Transverse colon (tissue), 4 donors: ENCODE data around the gene CLMN. TPM values are rescaled to one million over a fixed set of nuclear protein-coding genes. Genes with fewer than 3 reads are reported as not detected.

ENCODE experiments used
- DNase-seq: peaks from one replicate; pipeline ENCODE4 v3.0.0-alpha.2; 2019
- H3K27ac ChIP-seq, 4 donors: fragments of 200-600 bp; sonication (generic); 2 replicates each; pipeline ENCODE4 v1.5.1; 2016 to 2018; ENCODE audit warnings: inconsistent platforms in 4 of 4
- H3K27me3 ChIP-seq: fragments of 200-600 bp; sonication (generic); 2 replicates; pipeline ENCODE4 v1.5.1; 2017; ENCODE audit warnings: inconsistent platforms
- H3K36me3 ChIP-seq, 4 donors: fragments of 200-600 bp; sonication (generic); 2 replicates each; pipeline ENCODE4 v1.5.1; 2017 to 2019; ENCODE audit warnings: inconsistent platforms in 4 of 4
- H3K4me1 ChIP-seq, 4 donors: fragments of 200-600 bp; sonication (generic); 2 replicates each; pipeline ENCODE4 v1.5.1; 2017 to 2020; ENCODE audit warnings: inconsistent platforms in 4 of 4
- H3K4me3 ChIP-seq, 4 donors: fragments of 200-600 bp; sonication (generic); 1 replicate in 1 of 4; 2 replicates in 3 of 4; pipeline versions ENCODE4 v1.5.1 to v1.6.1; 2017 to 2019; ENCODE audit warnings: inconsistent platforms in 4 of 4
- H3K9me3 ChIP-seq, 2 donors: fragments of 200-600 bp; sonication (generic); 2 replicates each; pipeline ENCODE4 v1.5.1; 2017 to 2019; ENCODE audit warnings: inconsistent platforms in 2 of 2
- EP300 ChIP-seq: sonication (generic); formaldehyde crosslinking; IDR thresholded peaks from one replicate; pipeline ENCODE4 v1.6.1; 2017; ENCODE audit warnings: antibody characterized with exemption, low read depth
- POLR2A ChIP-seq: fragments of 450-650 bp; IDR thresholded peaks from one replicate; pipeline ENCODE4 v1.6.1; 2016; ENCODE audit warnings: antibody characterized with exemption, mild to moderate bottlenecking, moderate library complexity
- POLR2AphosphoS5 ChIP-seq, 3 donors: sonication (generic); formaldehyde crosslinking; IDR thresholded peaks; one replicate each; pipeline ENCODE4 v1.6.1; 2016; ENCODE audit warnings: antibody characterized with exemption in 3 of 3
- WGBS, 2 donors: methylation state at CpG; one replicate each; pipeline ENCODE4 v1.1.5; 2018; ENCODE audit warnings: low coverage in 1 of 2; 5-methylcytosine and 5-hydroxymethylcytosine counted together
- in situ Hi-C, 4 donors: fragments of 200-750 bp; cut with MboI; loops; one replicate each; pipeline versions ENCODE4 v1.15.0 to v1.15.1; 2017; ENCODE audit warnings: low sequenced_read_pairs in 3 of 4, low pct_ligation_motif_present in 1 of 4, low pct_unique_long_range_greater_than_20kb in 1 of 4
- intact Hi-C: fragments of 100-400 bp; cut with DNase I; formaldehyde crosslinking; loops from one replicate; pipeline ENCODE4 v1.15.1; 2023; ENCODE audit warnings: low total_unique reads
- total RNA-seq, 4 donors: library from RNA; depleted of rRNA; stranded (reverse); fragments of >200 nt; gene quantifications; one replicate each; pipeline ENCODE4 v1.1.0, GENCODE V29; 2016
- TF ChIP-seq, protein P1 (sequence below), 5 experiments: fragments of 200-600 bp in 3 of 5; fragments of 450-650 bp in 2 of 5; sonication (generic) in 3 of 5; IDR thresholded peaks; 1 replicate in 2 of 5; 2 replicates in 3 of 5; pipeline ENCODE4 v1.5.1; 2016 to 2017; ENCODE audit warnings: antibody characterized with exemption in 5 of 5, inconsistent platforms in 3 of 5, mild to moderate bottlenecking in 2 of 5, moderate library complexity in 1 of 5

The CLMN gene
- total RNA-seq, 4 donors from 2014 or later, result 71.1 to 118 (median 90.1) TPM

DNA sequence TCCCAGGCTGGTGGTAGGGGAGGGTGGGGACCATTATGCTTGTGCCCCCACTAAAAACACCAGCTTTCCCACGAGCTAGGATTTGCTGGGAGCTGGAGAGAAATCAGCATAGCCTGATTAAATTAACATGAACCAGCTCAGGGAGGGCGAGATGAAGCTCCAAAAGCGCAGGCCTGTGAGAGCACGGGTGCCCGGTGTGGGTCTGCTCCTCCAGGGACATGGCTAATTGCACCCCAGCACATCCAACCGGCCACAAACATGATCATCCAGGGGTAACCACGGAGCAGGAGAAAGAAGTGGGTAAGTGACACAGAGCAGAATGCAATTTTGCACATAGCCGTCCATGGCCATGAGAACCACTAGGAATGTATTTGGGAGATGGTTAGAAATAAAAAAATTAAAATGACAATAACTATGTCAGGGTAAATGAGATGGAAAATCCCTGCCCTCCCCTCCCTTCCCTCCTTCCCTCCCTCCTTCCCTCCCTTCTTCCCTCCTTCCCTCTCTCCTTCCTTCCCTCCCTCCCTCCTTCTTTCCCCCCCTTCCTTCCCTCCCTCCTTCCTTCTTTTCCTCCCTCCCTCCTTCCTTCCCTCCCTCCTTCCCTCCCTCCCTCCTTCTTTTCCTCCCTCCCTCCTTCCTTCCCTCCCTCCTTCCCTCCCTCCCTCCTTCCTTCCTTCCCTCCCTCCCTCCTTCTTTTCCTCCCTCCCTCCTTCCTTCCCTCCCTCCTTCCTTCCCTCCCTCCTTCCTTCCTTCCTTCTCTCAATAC lies 26.9 kb downstream of the CLMN start:
- Histone ChIP-seq H3K4me3 (no peak overlapping the region), H3K27ac (peak overlapping the region; percentile 7 to 79 (median 36)), H3K4me1 (peaks cover 8 to 43% (median 12%) of the 10 kb centered on the region in 4 donors), H3K27me3 (no peaks in the 10 kb centered on the region), H3K9me3 (peaks cover 0 to 4% of the 10 kb centered on the region in 2 donors), H3K36me3 (no peaks in the 10 kb centered on the region)
- intact Hi-C loops, result no loop called here
- no peak for DNase-seq
- no peak for TF ChIP-seq POLR2A
- TF ChIP-seq, protein P1, sequence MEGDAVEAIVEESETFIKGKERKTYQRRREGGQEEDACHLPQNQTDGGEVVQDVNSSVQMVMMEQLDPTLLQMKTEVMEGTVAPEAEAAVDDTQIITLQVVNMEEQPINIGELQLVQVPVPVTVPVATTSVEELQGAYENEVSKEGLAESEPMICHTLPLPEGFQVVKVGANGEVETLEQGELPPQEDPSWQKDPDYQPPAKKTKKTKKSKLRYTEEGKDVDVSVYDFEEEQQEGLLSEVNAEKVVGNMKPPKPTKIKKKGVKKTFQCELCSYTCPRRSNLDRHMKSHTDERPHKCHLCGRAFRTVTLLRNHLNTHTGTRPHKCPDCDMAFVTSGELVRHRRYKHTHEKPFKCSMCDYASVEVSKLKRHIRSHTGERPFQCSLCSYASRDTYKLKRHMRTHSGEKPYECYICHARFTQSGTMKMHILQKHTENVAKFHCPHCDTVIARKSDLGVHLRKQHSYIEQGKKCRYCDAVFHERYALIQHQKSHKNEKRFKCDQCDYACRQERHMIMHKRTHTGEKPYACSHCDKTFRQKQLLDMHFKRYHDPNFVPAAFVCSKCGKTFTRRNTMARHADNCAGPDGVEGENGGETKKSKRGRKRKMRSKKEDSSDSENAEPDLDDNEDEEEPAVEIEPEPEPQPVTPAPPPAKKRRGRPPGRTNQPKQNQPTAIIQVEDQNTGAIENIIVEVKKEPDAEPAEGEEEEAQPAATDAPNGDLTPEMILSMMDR (IDR thresholded peaks at IDR 0.05), result no peak
- TF ChIP-seq EP300, result no peak
- no peak for TF ChIP-seq POLR2AphosphoS5 (IDR thresholded peaks at IDR 0.05)
- WGBS, 2 donors, result 76 to 84% methylated on average over 6 to 8 of the region's 8 CpGs
- in situ Hi-C loops, result no loop called here

DNA sequence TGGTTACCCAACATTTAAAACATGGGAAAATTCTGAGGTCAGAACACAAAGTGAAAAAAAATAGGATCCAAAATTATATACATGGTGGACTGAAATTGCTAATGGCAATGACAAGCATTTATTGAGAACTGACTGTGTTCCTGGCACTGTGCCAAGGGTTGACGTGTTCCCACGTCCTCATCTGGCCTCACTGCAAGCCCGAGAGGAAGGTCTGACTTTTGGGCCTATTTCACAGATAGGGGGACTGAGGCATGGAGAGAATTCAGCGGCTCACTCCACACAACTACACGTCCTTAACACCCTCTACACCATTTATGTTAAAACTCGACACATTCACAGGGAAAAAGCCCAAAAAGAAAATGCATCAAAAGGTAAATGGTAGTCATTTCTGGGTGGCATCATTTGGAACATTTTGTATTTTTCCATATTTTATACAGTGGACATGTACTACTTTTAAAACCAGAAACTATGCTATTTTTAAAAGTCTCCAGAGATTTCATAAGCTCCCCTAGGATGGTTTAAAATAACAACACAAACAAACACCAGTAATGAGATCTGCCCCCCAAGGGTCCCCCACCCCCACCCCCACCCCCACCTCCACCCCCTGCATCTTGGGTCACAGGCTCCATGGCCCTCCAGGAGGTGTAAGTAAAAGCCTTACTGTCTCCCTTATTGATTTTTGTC lies 27.7 kb downstream of the CLMN start:
- WGBS, 2 donors, result 48 to 69% methylated on average over 6 of the region's 6 CpGs
- no peaks in the 10 kb centered on the region for H3K27me3 ChIP-seq

DNA sequence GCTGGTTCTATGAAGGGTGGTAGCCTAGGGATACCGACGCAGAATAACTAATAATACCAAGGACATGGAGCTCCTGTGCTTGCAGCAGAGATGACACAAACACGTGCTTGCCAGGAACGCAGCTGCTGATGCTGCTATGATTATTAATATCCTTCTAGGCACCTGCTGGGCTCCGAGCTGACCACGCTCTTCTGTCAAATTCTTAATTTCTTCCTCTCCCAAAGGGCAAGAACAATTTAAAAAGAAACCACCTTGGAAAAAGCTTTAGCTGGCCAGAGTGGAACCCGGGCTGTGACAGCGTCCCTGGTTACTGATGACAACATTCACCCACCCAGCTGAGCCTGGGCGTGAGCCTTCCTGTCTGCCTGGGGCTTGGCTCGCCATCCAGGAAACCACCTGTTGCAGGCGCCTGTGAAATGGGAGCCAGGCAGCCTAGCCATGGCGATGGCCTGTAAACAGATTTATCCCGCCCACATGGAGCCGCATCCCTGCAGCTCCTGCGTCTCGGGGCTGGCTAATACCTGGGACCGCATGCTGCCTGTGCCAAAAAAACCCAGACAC lies 28.8 kb downstream of the CLMN start:
- intact Hi-C loops, result no loop called here
- Histone ChIP-seq H3K36me3 (no peaks in the 10 kb centered on the region), H3K4me1 (peaks cover 8 to 42% (median 12%) of the 10 kb centered on the region in 4 donors), H3K27ac (peak overlapping the region; percentile 67 to 79 (median 68)), H3K9me3 (peaks cover 0 to 3% of the 10 kb centered on the region in 2 donors), H3K27me3 (no peaks in the 10 kb centered on the region), H3K4me3 (peak overlapping the region in 1 of 4 donors; percentile 16)
- WGBS, 2 donors, result 26 to 36% methylated on average over 6 to 17 of the region's 17 CpGs
- TF ChIP-seq POLR2AphosphoS5 (IDR thresholded peaks at IDR 0.05) (peak in 2 of 3 donors; percentile 40 to 41), EP300 (no peak), POLR2A (no peak)
- TF ChIP-seq, protein P1 (IDR thresholded peaks at IDR 0.05), result no peak
- in situ Hi-C loops, result no loop called here
- peak; percentile 80 for DNase-seq

More for the DNA sequence above, 27.7 kb downstream of the CLMN start:
- peak; percentile 68 for DNase-seq
- H3K36me3 ChIP-seq, result no peaks in the 10 kb centered on the region
- H3K4me1 ChIP-seq, result peaks cover 8 to 43% (median 12%) of the 10 kb centered on the region in 4 donors
- peak overlapping the region in 1 of 4 donors; percentile 16 for H3K4me3 ChIP-seq
- intact Hi-C loops (no loop called here), in situ Hi-C loops (no loop called here)
- peaks cover 0 to 4% of the 10 kb centered on the region in 2 donors for H3K9me3 ChIP-seq
- TF ChIP-seq, protein P1 (IDR thresholded peaks at IDR 0.05), result no peak
- TF ChIP-seq EP300, result no peak
- no peak for TF ChIP-seq POLR2A
- TF ChIP-seq POLR2AphosphoS5 (IDR thresholded peaks at IDR 0.05), result no peak
- H3K27ac ChIP-seq, result peak overlapping the region; percentile 67 to 79 (median 68)

DNA sequence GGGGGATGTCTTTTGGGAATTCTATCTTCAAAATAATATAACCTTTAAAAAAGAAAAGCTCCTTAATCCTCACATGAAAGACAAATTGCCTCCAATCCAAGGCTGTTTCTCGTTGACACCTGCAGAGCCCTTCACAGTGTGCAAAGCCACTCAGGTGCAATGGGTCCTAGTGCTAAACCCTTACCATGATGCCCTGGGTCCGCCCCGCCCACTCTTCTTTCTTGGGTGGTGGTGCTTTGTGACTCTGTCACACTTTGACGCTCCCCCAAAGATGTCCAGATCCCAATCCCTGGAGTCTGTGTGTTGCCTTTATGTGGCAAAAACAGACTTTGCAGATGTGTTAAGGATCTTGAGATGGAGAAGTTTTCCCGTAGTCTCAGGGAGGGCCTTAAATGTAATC lies 29.7 kb downstream of the CLMN start:
- intact Hi-C loops (no loop called here), in situ Hi-C loops (no loop called here)
- H3K4me3 ChIP-seq, result no peak overlapping the region
- peak overlapping the region in 3 of 4 donors; percentile 43 to 79 (median 67) for H3K27ac ChIP-seq
- no peaks in the 10 kb centered on the region for H3K27me3 ChIP-seq
- H3K9me3 ChIP-seq, result no peaks in the 10 kb centered on the region
- DNase-seq, result no peak
- H3K4me1 ChIP-seq, result peaks cover 8 to 33% (median 12%) of the 10 kb centered on the region in 4 donors
- H3K36me3 ChIP-seq, result no peaks in the 10 kb centered on the region
- WGBS, 2 donors, result 29 to 95% methylated on average over 1 to 5 of the region's 5 CpGs
- TF ChIP-seq EP300 (no peak), POLR2AphosphoS5 (IDR thresholded peaks at IDR 0.05) (no peak), POLR2A (no peak)
- TF ChIP-seq, protein P1 (IDR thresholded peaks at IDR 0.05), result no peak
